CD4-positive, alpha-beta T cell treated with Interleukin-10 for 1 hour (primary cell): ENCODE data around the gene RDH5.

ENCODE experiments used
- DNase-seq: peaks from one replicate; pipeline ENCODE4 v3.0.0-alpha.2; 2020

Gene RDH5

GRCh38 chr12:55729819-55730818 is 9.9 kb downstream of the RDH5 start:
- DNase-seq, result peak; percentile 42

DNA sequence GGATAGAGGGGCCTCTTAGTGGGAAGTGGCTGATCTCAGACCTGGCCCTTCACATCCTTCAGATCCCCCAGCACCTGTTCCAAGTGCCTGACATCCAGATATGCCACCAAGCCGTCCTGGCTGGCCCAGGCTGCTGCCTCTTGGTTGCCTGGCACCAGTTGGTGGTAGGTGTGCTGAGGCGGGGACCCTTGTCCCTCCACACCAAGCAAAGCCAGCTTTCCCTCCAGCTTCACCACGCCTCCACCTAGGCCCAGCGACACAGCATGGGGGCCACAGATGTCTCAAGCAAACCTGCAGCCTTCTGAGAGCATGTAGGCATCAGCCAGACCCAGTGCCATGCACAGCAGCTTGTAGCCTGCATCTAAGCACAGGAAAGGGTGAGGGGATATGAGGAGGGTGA is 12.1 kb downstream of the RDH5 start:
- no peak for DNase-seq

GRCh38 chr12:55733021-55733555 is 12.9 kb downstream of the RDH5 start:
- no peak for DNase-seq

GRCh38 chr12:55733858-55734257 is 13.7 kb downstream of the RDH5 start:
- no peak for DNase-seq

GRCh38 chr12:55734595-55734994 is 14.4 kb downstream of the RDH5 start:
- no peak for DNase-seq

GRCh38 chr12:55736076-55736475 is 15.9 kb downstream of the RDH5 start:
- DNase-seq, result no peak

GRCh38 chr12:55736780-55737580 is 16.8 kb downstream of the RDH5 start:
- peak; percentile 72 for DNase-seq

- no peak for DNase-seq
These were observed 17.5 kb downstream of the RDH5 start for GRCh38 chr12:55737581-55738122.

DNA sequence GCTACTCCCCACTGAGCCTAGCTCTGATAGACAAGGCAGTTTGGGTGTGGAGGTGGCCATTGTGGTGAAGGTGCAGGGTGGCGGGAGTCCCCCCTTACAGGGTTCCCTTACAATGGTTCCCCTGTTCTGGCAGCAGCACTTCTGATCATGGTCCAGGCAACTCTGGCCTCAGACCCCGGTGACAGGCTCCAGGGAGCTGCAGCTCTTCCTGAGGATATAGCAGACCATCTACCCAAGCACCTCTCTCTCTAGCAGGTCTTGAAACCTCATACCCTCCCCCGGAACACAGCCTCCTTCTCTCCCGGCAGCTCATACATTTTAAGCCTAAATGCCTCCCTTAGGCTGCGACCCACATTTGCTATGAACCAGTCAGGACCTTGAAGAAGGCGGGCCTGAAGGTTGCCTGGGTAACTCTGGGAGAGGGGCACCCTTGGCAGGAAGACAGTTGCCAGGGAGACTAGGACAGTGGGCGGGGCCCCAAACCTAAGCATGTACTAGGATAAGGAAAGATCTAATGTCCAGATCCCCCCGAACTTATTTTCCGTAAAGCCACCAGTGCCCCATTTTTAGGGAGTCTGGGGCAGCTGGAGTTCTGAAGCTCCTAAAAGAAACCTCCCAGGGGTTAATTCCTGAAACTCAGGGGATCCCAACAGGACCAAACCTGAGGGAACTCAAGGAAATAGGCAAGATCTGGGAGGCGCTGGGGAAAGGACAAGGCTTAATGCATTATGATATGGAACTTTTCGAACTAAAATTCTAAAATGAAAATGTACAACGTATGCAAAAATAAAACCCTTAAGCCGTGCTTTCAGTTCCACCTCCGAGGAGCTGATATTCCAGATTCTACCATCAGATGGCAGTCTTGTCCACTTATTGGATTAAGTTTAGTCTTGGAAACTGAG is 18.2 kb downstream of the RDH5 start:
- peak; percentile 91 for DNase-seq

- DNase-seq, result no peak
These were observed 18.8 kb downstream of the RDH5 start for GRCh38 chr12:55739025-55739378.

DNA sequence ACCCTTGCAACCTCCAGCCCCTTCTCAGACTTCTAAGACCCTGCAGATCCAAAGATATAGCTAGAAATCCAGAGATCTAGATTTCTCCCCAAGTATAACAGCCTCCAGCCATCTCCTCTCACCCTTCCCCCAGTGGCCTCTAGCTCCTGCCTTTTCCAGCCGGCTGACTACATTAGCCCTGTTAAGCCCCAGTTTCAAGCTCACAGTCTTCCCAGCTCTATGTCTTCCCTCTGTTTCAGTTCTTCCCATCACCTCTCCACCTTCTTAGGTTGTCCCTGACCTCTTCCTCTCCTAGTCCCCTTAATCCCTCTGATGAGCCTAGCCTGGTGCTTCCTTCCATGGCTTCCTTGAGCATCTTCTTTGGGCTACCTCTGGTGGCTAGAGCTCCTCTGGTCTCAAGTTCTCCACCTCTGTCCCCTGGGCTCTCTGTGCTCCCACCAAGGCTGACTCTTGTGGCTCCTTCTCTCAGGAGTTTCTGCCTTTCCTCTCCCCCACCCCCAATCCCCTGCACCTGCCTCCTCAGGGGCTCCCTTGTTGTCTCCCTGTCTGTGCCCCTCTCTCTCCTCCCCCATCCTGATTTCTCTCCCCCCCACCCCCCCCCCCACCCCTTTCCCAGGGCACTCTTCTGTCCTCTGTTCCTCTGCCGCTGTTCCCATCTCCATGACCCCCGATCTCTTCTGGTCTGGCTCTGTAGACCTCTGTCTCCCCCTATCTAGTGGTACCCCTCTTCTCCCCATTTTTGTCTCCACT is 21.9 kb downstream of the RDH5 start:
- DNase-seq, result no peak

DNA sequence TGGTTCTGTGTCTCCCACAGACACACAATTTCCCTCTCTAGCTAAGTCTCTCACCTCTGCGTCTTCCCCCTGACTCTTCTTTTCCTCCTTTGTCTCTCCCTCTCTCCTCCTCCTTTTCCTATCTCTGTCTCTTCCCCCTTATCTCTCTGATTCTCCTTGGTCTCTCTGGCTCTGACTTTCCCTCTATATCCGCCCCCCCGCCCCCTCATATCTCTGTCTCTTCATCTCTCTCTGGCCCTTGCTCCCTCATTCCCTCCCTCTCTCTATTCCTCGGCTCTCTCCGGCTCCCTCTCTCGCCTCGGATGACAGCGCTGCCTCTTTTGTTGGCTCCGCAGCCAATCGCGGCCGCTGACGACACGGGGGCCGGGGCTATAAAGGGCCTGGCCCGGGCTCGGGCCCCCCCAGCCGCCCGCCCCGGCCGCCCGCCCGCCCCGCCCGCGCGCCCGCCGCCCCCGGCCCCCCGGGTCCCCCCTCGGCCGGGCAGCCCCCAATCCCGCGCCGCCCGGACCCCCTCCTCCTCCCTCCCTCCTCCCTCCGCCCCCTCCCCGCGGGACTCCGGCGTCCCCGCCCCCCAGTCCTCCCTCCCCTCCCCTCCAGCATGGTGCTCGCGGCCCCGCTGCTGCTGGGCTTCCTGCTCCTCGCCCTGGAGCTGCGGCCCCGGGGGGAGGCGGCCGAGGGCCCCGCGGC is 22.7 kb downstream of the RDH5 start, which contains the start of gene GDF11:
Gene GDF11 (plus strand): TSS at position 404 of the 687 bp plus-strand sequence. CDS start 195 bp downstream, at position 599.
- peak; percentile 83 for DNase-seq

DNA sequence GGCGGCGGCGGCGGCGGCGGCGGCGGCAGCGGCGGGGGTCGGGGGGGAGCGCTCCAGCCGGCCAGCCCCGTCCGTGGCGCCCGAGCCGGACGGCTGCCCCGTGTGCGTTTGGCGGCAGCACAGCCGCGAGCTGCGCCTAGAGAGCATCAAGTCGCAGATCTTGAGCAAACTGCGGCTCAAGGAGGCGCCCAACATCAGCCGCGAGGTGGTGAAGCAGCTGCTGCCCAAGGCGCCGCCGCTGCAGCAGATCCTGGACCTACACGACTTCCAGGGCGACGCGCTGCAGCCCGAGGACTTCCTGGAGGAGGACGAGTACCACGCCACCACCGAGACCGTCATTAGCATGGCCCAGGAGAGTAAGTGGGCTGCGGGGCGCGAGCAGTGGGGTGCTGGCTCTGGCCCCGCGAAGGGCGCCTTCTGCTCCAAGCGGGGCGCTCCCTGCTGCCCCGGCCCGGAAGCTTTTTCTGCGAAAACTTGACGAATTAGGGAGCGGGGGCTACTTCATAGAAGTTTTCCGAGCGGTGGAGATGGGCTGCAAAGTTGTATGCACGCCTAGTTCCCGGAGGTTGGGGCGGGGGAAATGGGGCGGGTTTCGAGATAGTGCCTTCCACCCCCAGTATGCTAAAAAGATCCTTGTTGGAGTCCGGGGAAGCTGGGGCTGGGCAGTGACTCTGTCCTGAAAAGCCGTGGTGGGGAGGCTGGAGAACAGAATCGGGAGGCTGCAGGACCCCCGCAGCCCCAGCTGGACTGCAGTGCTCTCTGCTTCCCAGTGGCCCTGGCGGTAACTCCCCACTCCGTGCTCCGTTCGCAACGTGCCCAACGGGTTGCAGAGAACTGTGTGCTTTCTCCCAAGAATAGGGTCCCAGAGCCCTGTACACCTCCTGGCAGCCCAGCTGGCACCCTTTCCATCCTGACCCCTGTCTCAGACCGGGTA is 23.5 kb downstream of the RDH5 start:
- DNase-seq, result peak; percentile 53

- no peak for DNase-seq
These were observed 24.3 kb downstream of the RDH5 start for GRCh38 chr12:55744340-55745030.

GRCh38 chr12:55745361-55746173 is 25.4 kb downstream of the RDH5 start:
- DNase-seq, result no peak

- no peak for DNase-seq
These were observed 26.1 kb downstream of the RDH5 start for GRCh38 chr12:55746174-55746912.

GRCh38 chr12:55746913-55747231 is 26.7 kb downstream of the RDH5 start:
- DNase-seq, result no peak
